Stimulated activated CD8-positive, alpha-beta memory T cell treated with anti-CD3 and anti-CD28 coated beads, Interleukin-7, amount 100 ng/mL, for 24 hours (primary cell): ENCODE measurements around the gene BCAS1.

ENCODE experiments used
- DNase-seq: peaks from one replicate; pipeline ENCODE4 v3.0.0-alpha.2; 2020; ENCODE audit warnings: low read depth

BCAS1 gene

GRCh38 chr20:54048481-54048880 lies 21.9 kb downstream of the BCAS1 start:
- no peak for DNase-seq

- DNase-seq = no peak
Observed at GRCh38 chr20:54047720-54048119, 22.7 kb downstream of the BCAS1 start.

- DNase-seq = no peak
Observed at GRCh38 chr20:54047048-54047447, 23.3 kb downstream of the BCAS1 start.

GRCh38 chr20:54044156-54044555 lies 26.2 kb downstream of the BCAS1 start:
- DNase-seq = no peak

- DNase-seq = no peak
Observed at GRCh38 chr20:54043076-54043967, 27.1 kb downstream of the BCAS1 start.

- DNase-seq = no peak
Observed at GRCh38 chr20:54042021-54042420, 28.4 kb downstream of the BCAS1 start.

GRCh38 chr20:54041336-54041735 lies 29.1 kb downstream of the BCAS1 start:
- DNase-seq = no peak

GRCh38 chr20:54040531-54040930 lies 29.9 kb downstream of the BCAS1 start:
- no peak for DNase-seq

- DNase-seq = no peak
Observed at GRCh38 chr20:54038961-54039360, 31.4 kb downstream of the BCAS1 start.

GRCh38 chr20:54037525-54037924 lies 32.9 kb downstream of the BCAS1 start:
- DNase-seq = no peak

GRCh38 chr20:54029643-54030042 lies 40.8 kb downstream of the BCAS1 start:
- DNase-seq = no peak

- DNase-seq = no peak
Observed at GRCh38 chr20:54029176-54029575, 41.2 kb downstream of the BCAS1 start.

- DNase-seq = no peak
Observed at GRCh38 chr20:54028276-54029011, 42.0 kb downstream of the BCAS1 start.

- no peak for DNase-seq
Observed at GRCh38 chr20:54027704-54028103, 42.7 kb downstream of the BCAS1 start.

GRCh38 chr20:54026295-54027064 lies 43.9 kb downstream of the BCAS1 start:
- DNase-seq = no peak

- DNase-seq = no peak
Observed at GRCh38 chr20:54025251-54025771, 45.1 kb downstream of the BCAS1 start.

GRCh38 chr20:54023406-54023805 lies 47.0 kb downstream of the BCAS1 start:
- DNase-seq = no peak

GRCh38 chr20:54021446-54022235 lies 48.8 kb downstream of the BCAS1 start:
- DNase-seq = no peak

GRCh38 chr20:54020868-54021267 lies 49.5 kb downstream of the BCAS1 start:
- DNase-seq = no peak

GRCh38 chr20:54020348-54020747 lies 50.0 kb downstream of the BCAS1 start:
- no peak for DNase-seq

GRCh38 chr20:54019585-54019984 lies 50.8 kb downstream of the BCAS1 start:
- no peak for DNase-seq
